Subcutaneous abdominal adipose tissue (tissue), 5 donors: ENCODE measurements around the gene FTO.

ENCODE experiments used
- H3K27ac ChIP-seq: one replicate; pipeline ENCODE4 v1.7.0; 2013; ENCODE audit warnings: low read depth, mild to moderate bottlenecking, inconsistent platforms, low read length, moderate library complexity
- H3K27me3 ChIP-seq, 5 donors: one replicate each; pipeline ENCODE4 v1.7.0; 2013; ENCODE audit warnings: low read length in 5 of 5, inconsistent platforms in 1 of 5; ENCODE audit not compliant: control insufficient read depth in 5 of 5, insufficient read depth in 4 of 5
- H3K36me3 ChIP-seq, 5 donors: one replicate each; pipeline ENCODE4 v1.7.0; 2013; ENCODE audit warnings: low read length in 5 of 5; ENCODE audit not compliant: control insufficient read depth in 5 of 5, insufficient read depth in 5 of 5
- H3K4me1 ChIP-seq, 5 donors: one replicate each; pipeline ENCODE4 v1.7.0; 2013; ENCODE audit warnings: low read length in 5 of 5, mild to moderate bottlenecking in 3 of 5, moderate library complexity in 1 of 5; ENCODE audit not compliant: control insufficient read depth in 5 of 5, insufficient read depth in 5 of 5
- H3K4me3 ChIP-seq, 5 donors: one replicate each; pipeline ENCODE4 v1.7.0; 2013; ENCODE audit warnings: low read length in 5 of 5, low read depth in 1 of 5
- H3K9ac ChIP-seq, 5 donors: one replicate each; pipeline ENCODE4 v1.7.0; 2013; ENCODE audit warnings: low read length in 5 of 5, mild to moderate bottlenecking in 4 of 5, moderate library complexity in 3 of 5
- H3K9me3 ChIP-seq, 5 donors: one replicate each; pipeline ENCODE4 v1.7.0; 2013; ENCODE audit warnings: low read length in 5 of 5; ENCODE audit not compliant: control insufficient read depth in 5 of 5
- donor health status: healthy.
- donor health status: healthy.
- donor health status: healthy.
- donor health status: healthy.
- donor health status: healthy.

FTO gene

DNA sequence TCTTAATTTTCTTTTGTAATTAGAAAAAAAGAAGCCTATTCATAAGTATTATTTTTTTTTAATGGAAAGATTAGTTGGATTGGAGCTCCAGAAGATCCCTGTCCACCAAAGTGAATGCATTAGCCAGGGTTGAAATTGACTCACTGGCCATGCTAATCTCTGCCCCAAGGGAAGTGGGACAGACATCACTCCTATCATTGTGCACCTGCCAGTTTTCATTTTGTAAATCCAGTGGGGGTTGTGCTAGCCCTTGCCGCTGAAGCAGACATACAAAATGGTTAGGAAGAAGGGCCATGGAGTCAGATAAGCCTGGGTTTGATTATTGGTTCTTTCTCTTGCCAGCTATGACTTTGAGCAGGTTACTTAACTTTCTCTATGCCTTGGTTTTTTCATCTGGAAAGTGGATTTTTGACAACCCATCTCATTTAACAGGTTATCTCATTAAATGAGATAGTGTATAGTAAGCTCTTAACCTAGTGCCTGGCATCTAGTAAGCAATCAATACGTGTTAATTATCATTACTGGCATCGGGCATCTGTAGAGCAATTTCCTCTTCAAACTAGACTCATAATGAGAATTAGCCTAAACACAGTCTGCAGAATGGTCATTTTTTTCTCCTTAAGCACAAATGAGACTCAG, 365.8 kb downstream of the FTO start:
- no peaks in the 10 kb centered on the region for H3K27me3 ChIP-seq
- peaks cover 0 to 19% (median 6%) of the 10 kb centered on the region in 5 donors for H3K4me1 ChIP-seq
- no peak overlapping the region for H3K27ac ChIP-seq
- peaks cover 0 to 2% (median 0%) of the 10 kb centered on the region in 5 donors for H3K36me3 ChIP-seq
- no peak overlapping the region for H3K9ac ChIP-seq
- H3K9me3 ChIP-seq, result no peaks in the 10 kb centered on the region
- H3K4me3 ChIP-seq, result no peak overlapping the region

DNA sequence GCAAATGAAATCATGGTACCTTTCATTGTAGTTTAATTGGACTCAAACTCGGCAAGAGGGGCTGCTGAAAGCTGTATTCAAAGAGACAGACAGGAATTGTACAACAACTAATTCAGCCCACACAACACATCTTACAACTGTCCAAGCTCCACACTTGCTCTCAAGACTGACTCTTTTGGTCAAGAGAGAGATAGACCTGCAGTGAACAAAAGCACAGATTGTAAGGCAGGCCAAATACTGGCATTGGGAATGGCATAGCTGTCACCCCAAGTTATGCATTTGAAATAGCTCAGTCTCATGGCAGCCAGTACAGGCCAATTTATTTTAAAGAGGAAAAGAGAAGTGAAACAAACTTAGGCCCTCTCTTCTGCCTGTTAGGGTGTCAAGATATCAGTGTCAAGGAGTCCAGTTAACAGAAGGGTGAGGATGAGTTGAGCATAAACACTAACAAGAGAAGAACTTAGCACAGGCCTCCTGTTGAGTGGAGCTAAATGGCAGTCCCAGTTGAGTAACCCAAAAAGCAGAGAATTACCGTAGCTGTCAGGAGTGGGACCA, 366.9 kb downstream of the FTO start:
- H3K4me1 ChIP-seq, result peaks cover 0 to 11% (median 5%) of the 10 kb centered on the region in 5 donors
- H3K36me3 ChIP-seq, result peaks cover 0 to 2% (median 0%) of the 10 kb centered on the region in 5 donors
- H3K9ac ChIP-seq, result no peak overlapping the region
- H3K4me3 ChIP-seq, result no peak overlapping the region
- no peak overlapping the region for H3K27ac ChIP-seq
- H3K9me3 ChIP-seq, result no peaks in the 10 kb centered on the region
- no peaks in the 10 kb centered on the region for H3K27me3 ChIP-seq

DNA sequence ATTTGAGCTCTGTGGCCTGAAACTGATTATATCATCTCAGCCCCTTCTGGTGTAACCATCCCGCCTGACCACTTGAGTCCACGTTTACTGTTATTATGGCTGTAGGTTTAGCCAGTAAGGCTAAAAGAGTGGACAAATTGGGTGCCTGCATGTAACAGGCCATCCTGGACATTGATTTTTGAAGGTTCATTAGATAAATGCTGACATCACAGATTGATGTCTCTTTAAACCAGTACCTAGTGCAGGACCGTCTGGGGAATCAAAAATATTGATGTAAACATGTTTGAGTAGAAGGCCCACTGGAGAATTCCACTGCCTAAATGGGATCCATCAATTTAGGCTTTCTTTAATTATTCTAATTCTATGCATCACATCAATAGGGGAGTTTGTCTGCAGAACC, 367.6 kb downstream of the FTO start:
- Histone ChIP-seq H3K4me1 (peaks cover 0 to 7% (median 3%) of the 10 kb centered on the region in 5 donors), H3K27ac (no peak overlapping the region), H3K27me3 (no peaks in the 10 kb centered on the region), H3K36me3 (peaks cover 0 to 2% (median 0%) of the 10 kb centered on the region in 5 donors), H3K9ac (no peak overlapping the region), H3K9me3 (no peaks in the 10 kb centered on the region), H3K4me3 (no peak overlapping the region)

DNA sequence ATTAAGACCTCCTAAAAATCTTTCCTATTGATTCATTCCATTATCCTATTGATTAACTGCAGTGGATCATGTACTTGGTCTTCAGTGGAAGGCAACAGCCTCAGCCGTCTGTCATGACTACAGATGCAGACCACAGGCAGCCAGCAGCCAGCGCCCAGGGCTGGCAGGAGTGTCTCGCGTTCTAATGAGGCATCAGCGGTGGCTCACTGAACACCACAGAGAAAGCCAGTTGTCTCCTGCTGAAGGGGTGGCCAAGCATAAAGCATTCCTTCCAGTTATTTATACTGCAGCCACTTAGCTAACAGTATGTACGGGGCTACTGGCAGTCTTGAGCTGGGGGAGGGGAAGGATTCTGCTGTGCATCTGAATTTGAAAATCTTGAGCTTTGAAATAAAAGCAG, 368.3 kb downstream of the FTO start:
- peaks cover 0 to 3% (median 0%) of the 10 kb centered on the region in 5 donors for H3K4me1 ChIP-seq
- peaks cover 0 to 2% (median 0%) of the 10 kb centered on the region in 5 donors for H3K36me3 ChIP-seq
- H3K27ac ChIP-seq, result no peak overlapping the region
- no peaks in the 10 kb centered on the region for H3K27me3 ChIP-seq
- no peak overlapping the region for H3K4me3 ChIP-seq
- H3K9me3 ChIP-seq, result no peaks in the 10 kb centered on the region
- no peak overlapping the region for H3K9ac ChIP-seq

DNA sequence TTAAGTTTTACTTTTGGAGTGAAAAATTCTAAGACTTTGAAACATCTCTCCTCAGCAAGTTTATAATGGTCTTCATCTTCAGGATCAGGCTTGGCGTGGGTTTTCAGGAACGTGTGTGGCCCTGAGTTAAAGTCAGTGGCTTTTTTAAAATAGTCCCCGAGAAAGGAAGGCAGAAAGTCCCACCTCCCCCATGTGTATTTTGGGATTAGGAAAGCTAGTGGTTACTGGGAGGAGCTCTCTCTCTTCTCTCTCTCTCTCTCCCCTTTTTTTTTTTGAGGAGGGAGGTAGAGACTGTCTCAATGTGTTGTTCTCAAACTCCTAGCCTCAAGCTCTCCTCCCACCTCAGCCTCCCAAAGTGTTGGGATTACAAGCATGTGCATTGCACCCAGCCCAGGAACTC, 369.4 kb downstream of the FTO start:
- Histone ChIP-seq H3K9me3 (no peaks in the 10 kb centered on the region), H3K27ac (no peak overlapping the region), H3K4me3 (no peak overlapping the region), H3K36me3 (peaks cover 0 to 2% (median 0%) of the 10 kb centered on the region in 5 donors), H3K4me1 (peaks cover 0 to 6% (median 0%) of the 10 kb centered on the region in 5 donors), H3K9ac (no peak overlapping the region), H3K27me3 (no peaks in the 10 kb centered on the region)

DNA sequence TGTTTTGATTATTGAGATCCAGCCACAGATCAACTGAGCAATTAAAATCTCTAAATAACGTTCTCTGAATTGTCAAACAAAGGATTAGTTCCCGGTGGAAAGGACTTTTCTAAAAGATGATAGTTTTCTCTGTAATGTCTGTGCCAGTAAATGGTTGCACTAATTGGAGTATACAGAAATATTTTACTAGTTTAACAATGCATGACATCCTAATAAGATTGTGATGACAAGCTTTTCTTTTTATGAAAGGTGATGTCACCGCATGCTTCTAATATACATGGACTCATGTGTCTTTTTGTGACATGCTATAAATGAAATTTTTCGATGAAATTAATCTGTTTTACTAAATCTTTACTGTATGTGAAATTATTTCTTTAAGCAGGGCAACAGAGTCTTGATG, 371.5 kb downstream of the FTO start:
- Histone ChIP-seq H3K4me1 (peaks cover 0 to 6% (median 0%) of the 10 kb centered on the region in 5 donors), H3K4me3 (no peak overlapping the region), H3K27ac (no peak overlapping the region), H3K27me3 (no peaks in the 10 kb centered on the region), H3K36me3 (peaks cover 0 to 2% (median 0%) of the 10 kb centered on the region in 5 donors), H3K9me3 (no peaks in the 10 kb centered on the region), H3K9ac (no peak overlapping the region)

DNA sequence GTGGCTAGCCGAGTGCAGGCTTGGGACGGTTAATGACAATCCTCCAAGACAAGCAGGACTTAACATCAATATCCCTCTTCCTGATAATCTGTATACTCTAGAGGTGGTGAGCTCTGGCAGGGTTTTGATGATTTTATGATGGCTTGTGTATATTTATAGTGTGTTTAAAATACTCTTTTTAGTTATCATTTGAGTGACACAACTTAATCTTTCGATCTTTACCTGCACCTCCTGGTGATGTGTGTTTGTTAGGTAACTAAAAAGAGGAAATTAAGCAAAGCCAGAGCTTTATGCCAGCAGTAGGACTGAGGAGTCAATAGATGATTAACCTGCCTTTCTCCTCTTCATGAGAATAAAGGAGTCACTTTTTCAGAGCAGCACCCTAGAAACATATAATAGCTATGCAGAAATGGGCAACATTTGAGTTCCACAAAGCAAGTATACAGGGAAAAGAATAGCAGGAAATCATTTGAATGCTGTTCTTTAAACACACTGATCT, 372.1 kb downstream of the FTO start:
- Histone ChIP-seq H3K9me3 (no peaks in the 10 kb centered on the region), H3K27me3 (no peaks in the 10 kb centered on the region), H3K4me3 (no peak overlapping the region), H3K27ac (no peak overlapping the region), H3K9ac (no peak overlapping the region), H3K36me3 (peaks cover 0 to 2% (median 0%) of the 10 kb centered on the region in 5 donors), H3K4me1 (peaks cover 0 to 6% (median 0%) of the 10 kb centered on the region in 5 donors)

DNA sequence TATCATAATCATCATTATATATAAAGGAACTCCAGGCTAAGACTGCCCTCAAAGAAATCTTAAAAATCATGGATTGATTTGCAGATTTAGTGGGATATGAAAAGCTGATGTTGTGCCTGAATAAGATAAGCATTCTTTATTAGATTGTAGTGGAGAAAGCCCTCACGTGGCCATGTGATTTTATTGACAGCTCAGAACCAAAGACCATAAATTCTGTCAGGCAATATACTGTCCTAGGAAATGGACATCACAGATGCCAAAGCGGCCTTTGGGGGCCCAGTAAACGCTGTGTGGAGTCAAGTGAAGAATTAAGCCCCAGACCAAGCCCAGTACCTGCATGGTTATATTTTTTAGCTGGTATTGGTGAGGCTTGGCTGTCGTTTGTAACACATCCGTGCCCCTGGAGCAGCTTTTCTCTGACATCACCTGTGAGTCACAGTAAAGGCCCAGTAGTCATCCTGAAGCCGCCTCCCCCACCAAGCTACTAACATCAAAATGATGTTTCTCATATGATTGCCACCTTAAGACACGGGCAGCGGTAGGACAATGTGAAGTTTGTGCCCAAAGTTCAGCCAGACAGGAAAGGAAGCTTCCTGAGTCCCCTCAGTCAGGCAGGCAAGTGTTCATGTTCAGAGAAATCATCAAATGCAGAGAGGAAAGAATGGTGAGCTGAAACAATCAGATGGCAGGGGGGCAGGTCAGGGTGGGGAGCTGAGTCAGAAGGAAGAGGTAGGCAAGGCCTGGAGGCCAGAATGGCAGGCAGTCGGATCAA, 373.3 kb downstream of the FTO start:
- Histone ChIP-seq H3K9me3 (no peaks in the 10 kb centered on the region), H3K36me3 (peaks cover 0 to 2% (median 0%) of the 10 kb centered on the region in 5 donors), H3K27me3 (no peaks in the 10 kb centered on the region), H3K4me3 (no peak overlapping the region), H3K27ac (no peak overlapping the region), H3K9ac (no peak overlapping the region), H3K4me1 (peaks cover 0 to 6% (median 0%) of the 10 kb centered on the region in 5 donors)

DNA sequence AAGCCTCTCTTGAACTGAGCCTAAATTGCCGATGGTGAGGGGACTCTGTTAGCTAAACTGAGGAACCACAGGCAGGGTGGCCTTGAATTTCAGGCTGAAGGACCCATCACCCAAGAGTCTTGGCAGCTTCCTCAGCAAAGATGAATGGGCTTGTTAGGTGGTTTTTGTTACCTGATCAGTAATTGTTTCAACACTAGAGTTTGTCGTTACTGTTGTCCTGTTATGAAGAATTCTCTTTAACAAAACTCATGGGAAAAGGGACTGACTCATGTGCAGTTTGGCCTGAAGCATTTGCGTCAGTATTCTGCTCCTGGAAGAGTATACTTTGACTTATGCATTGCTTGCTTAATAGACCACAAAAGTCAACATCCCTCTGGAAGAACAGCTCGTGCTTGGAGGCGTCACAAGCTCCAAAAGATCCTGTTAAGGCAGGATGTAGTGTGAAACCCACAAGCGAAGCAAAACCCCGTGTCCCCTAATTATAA, 376.6 kb downstream of the FTO start:
- Histone ChIP-seq H3K36me3 (no peaks in the 10 kb centered on the region), H3K9ac (no peak overlapping the region), H3K9me3 (no peaks in the 10 kb centered on the region), H3K4me3 (no peak overlapping the region), H3K4me1 (peaks cover 0 to 6% (median 0%) of the 10 kb centered on the region in 5 donors), H3K27ac (no peak overlapping the region), H3K27me3 (no peaks in the 10 kb centered on the region)

DNA sequence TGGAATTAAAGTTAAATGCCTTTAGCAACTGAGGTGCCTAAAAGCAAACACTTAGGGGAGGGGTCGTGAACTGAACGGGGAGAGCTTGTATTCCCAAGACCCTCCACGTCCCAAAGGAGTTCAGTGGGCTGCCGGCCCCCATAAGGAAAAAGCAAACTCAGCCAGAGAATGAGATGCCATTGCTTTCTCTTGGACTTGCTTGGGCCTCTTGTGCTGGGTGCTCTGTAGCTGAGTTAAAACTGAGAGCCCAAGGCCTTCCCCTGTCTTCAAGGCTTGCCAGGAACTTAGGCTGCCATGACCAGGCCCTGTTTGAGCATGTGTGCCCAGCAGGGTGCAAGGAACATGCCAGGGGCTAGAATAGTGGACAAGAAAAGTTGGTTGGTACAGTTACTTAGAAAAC, 382.8 kb downstream of the FTO start:
- Histone ChIP-seq H3K27ac (no peak overlapping the region), H3K9me3 (no peaks in the 10 kb centered on the region), H3K4me1 (no peaks in the 10 kb centered on the region), H3K36me3 (peaks cover 0 to 2% (median 0%) of the 10 kb centered on the region in 5 donors), H3K9ac (no peak overlapping the region), H3K27me3 (no peaks in the 10 kb centered on the region), H3K4me3 (no peak overlapping the region)
